NCI-H345 (cell line): ENCODE results near the gene ERMARD.

Experiments used
- DNase-seq: peaks from one replicate; lab custom pipeline; 2025; lab: John Stamatoyannopoulos, UW

ERMARD gene

DNA sequence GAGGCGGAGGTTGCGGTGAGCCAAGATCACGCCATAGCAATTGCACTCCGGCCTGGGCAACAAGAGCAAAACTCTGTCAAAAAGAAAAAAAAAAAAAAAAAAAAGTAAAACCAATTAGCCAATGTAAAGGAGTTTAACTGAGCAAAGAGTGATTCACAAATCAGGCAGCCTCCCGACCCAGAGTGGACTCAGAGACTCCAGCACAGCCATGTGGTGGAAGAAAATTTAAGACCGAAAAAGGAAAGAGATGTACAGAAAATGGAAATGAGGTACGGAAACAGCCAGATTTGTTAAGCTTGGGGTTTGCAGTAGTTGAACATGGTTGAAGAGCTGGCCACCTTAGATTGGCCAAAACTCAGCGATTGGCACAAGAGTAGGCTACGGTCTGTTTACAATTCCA lies 51.4 kb downstream of the ERMARD start:
- DNase-seq, result no peak

DNA sequence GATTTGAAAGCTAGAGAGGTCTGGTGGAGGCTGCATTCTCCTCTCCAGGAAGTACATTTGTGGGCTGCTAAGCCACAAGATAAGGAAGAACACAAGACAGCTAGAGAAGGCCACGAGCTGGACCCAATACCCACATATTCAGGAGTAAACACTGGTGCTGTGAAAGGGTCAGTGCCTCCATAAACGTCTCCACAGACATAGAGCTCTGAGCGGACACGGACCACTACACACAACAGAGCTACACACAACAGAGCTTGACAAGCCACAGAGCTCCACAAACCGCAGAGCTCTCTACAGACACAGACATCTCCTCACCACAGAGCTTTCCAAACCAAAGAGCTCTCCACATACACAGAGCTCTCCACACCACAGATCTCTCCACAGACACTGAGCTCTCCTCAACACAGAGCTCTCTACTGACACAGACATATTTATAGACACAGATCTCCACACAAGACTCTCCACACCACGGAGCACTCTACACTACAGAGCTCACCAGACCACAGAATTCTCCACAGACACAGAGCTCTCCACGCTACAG lies 51.9 kb downstream of the ERMARD start:
- no peak for DNase-seq

DNA sequence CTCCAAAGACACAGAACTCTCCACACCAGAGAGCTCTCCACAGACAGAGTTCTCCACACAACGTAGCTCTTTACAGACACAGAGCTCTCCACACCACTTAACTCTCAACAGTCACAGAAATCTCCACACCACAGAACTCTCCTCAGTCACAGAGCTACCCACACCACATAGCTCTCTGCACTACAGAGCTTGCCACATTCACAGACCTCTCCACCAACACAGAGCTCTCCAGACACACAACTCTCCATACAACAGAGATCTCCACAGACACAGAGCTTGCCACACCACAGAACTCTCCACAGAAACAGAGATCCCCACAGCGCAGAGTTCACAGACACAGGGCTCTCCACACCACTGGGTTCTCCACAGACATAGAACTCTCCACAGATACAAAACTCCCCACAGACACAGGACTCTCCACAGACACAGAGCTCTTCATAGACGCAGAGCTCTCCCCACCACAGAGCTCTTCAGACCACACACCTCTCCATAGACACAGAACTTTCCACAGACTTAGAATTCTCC lies 52.5 kb downstream of the ERMARD start:
- DNase-seq, result no peak

DNA sequence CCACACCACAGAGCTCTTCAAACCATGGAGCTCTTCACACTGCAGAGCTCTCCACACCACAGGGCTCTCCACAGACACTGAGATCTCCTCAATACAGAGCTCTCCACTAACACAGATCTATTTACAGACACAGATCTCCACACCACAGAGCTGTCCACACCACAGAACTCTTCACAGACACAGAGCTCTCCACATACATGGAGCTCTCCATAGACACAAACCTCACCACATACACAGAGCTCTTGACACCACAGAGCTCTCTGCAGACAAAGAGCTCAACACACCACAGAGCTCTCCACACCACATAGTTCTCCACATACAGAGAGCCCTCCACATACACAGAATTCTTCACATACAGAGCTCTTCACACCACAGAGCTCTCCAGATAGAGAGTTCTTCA lies 53.0 kb downstream of the ERMARD start:
- no peak for DNase-seq

DNA sequence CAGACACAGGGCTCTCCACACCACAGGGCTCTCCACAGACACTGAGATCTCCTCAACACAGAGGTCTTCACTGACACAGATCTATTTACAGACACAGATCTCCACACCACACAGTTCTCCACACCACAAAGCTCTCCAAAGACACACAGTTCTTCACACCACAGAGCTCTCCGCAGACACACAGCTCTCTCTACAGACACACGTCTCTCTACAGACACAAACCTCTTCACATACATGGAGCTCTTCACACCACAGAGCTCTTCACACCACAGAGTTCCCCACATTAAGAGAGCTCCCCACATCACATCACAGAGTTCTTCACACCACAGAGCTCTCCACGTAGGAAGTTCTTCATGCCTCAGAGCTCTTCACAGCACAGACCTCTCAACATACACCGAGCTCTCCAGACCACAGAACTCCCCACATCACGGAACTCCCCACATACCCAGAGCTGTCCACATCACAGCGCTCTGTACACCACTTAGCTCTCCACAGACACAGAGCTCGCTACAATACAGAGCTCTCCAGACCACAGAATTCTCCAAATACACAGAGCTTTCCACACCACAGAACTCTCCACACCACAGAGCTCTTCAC lies 53.9 kb downstream of the ERMARD start:
- no peak for DNase-seq

DNA sequence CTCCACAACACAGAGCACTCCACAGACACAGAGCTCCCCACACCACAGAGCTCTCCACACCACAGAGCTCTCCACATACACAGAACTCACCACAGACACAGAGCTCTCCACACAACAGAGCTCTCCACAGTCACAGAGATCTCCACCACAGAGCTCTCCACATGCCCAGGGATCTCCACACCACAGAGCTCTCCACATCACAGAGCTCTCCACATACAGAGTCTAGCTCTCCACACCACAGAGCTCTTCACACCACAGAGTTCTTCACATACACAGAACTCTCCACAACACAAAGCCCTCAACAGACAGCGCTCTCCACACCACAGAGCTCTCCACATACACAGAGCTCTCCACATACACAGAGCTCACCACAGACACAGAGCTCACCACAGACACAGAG lies 55.3 kb downstream of the ERMARD start:
- DNase-seq, result no peak

DNA sequence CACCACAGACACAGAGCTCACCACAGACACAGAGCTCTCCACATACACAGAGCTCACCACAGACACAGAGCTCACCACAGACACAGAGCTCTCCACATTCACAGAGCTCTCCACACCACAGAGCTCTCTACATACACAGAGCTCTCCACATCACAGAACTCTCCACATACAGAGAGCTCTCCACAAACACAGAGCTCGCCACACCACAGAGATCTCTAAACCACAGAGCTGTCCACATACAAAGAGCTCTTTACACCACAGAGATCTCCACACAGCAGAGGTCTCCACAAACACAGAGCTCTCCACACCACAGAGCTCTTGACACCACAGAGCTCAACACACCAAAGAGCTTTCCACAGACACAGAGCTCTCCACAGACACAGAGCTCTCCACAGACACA lies 55.8 kb downstream of the ERMARD start:
- no peak for DNase-seq

DNA sequence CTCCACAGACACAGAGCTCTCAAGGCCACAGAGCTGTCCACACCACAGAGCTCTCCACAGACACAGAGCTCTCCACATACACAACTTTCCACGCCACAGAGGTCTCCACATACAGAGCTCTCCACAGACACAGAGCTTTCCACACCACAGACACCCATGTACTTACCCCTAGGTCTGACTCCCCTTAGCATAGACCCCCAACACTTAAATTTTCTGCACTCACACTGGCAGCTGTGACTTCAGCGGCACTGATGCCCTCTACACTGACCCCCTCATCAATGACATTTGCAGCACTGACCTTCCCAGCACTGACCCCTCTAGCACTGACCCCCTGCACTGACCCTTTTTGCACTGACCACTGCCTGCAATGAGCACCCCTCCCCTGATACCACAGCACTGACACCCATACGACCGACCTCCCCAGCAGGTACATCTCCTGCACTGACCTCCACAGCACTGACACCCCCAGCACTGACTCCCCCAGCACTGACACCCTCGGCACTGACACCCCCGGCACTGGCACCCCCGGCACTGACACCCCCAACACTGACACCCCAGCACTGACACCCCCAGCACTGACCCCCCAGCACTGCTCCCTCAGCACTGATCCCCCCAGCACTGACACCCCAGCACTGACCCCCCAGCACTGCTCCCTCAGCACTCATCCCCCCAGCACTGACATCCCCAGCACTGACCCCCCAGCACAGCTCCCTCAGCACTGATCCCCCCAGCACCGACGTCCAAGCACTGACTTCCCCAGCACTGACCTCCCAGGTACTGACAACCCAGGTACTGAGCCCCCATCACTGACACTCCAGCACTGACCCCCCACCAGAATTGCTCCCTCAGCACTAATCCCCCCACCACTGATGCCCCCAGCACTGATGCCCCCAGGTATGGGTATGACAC lies 56.5 kb downstream of the ERMARD start:
- DNase-seq, result no peak

DNA sequence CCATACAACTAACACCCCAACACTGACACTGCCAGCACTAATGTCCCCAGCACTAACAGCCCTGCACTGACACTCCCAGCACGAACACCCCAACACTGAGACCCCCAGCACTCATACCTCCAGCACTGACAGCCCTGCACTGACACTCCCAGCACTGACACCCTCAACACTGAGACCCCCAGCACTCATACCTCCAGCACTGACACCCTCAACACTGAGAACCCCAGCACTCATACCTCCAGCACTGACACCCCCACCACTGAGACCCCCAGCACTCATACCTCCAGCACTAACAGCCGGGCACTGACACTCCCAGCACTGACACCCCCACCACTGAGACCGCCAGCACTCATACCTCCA lies 57.2 kb downstream of the ERMARD start:
- DNase-seq, result no peak

DNA sequence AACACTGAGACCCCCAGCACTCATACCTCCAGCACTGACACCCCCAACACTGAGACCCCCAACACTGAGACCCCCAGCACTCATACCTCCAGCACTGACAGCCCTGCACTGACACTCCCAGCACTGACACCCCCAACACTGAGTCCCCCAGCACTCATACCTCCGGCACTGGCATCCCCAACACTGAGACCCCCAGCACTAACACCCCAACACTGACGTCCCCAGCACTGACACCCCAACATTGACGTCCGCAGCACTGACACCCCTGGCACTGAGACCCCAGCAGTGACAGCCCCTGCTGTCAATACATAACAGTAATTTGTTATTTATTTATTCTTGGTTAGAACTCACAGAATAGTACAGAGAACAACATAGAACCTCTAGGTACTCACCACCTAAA lies 58.0 kb downstream of the ERMARD start:
- DNase-seq, result no peak

DNA sequence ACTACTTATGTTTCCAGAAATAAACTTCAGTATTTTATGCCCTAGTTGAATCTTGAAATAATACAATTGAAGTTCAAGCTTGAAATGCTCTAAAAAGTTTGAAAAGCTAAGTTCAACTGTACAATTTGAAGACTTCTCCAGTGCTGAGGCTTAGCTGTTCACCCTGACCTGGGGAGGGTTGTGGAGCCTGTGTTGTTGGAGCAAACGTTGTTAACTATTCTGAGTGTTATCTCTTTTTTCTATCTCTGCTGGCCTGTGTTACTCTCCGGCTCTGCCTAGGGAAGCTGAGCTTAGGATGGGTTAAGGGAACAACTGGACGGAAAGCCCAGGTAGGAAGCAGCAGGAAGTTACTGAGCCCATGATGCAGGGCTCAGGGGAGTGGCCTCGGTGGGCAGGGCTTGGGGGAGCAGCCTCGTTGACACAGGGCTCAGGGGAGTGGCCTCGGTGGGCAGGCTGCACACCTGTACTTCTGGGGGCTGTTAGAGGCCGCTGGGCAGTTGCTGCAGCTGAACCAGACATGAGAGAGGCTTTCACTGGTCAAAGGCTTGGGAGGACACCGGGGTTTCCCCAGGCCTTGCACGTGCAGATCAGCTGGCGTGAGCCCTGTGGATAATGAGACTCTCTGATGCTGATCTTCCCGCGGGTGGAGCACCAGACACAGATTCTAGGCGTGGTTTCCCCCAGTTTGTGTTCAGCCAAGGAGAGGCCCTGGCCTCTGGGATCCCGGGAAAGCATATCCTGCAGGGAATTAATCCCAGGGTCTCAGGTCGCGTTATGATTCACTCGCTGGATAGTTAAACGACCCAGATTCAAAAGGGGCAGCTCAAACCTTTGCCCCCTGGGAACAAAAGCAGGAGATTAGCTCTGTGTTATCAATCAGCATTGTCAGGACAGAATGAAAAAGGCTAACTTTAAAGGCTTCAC lies 58.9 kb downstream of the ERMARD start:
- no peak for DNase-seq

DNA sequence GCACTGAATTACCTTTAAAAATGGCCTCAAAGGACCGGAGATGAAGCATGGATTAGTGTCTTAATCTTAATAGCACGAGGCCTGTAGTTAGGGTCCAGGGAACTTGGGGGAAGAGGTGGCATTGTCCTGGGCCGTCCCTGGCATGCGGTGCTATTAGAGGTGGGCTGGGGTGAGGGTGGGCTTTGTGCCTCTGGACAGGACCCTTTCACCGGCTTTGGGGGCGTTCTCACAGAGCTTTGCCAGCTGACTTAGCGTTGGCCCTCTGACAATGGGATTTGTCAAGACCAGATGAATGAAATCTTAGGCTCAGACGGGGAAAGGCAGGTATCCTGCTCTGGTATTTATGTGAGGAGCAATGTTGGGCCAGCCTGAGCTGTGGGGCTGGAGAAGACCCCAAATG lies 59.6 kb downstream of the ERMARD start:
- DNase-seq, result no peak

DNA sequence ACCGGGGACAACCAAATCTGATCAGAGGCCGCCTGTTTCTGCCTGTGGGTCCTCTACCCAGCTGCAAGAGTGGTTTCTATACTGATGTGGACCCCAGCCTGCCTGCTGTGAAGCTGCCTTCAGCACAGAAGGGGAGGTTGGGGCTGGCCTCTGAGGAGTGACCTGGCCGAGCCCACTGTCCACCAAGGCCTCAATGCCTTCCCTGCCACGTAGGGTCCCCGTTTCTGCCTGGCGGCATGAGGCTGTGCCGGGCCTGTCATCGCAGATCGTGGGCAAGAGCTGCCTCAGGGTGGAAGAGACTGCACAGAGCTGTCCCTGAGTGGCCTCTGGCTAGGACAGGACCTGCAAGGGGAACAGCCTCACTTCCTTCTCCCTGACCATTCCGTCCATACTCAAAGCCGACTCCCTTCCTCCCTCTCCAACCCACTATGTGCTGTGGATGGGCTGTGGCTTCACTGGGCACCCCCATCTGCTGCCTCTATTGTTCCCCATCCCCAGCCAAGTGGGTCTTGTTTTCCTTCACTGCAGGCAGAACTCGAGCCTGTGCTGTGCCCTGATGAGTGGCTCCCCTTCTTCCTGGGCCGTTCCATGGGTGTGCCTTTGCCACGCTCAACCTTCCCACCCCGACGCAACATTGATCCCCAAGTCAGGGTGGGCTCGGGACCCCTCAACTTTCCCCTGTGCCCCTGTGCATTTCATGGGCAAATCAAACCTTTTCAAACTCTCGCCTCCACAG lies 60.3 kb downstream of the ERMARD start:
- no peak for DNase-seq

DNA sequence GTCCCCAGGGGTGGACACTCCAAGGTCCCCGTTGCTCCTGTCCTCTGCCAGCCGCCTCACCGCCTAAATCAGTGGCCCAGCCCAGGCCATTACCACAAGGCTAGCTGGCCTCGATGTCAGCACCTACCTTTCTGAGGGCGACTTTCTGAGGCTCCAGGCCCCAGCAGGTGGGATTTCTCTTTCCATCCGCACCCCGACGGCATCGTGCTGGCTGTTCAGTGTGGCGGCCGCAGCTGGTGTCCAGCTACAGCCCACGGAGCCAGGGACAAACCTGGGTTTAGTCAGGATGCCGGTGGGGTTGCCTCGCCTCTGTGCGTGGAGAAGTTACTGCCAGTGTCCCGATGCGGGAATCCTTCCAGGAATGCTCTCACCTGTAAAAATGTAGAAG lies 60.8 kb downstream of the ERMARD start:
- no peak for DNase-seq

DNA sequence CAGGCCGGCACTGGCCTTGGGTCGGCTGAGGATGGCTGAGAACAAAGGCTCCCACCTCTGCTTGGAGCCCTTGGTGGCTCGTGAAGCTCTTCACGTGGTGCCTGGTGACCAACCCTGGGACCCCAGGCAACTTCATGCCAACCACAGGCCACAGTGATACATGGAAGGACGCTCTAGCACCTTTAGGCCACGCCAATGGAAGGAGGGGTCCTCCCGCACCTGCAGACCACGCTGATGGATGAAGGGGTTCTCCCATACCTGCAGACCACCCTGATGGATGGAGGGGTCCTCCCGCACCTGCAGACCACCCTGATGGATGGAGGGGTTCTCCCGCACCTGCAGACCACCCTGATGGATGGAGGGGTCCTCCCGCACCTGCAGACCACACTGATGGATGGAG lies 62.5 kb downstream of the ERMARD start:
- DNase-seq, result no peak

DNA sequence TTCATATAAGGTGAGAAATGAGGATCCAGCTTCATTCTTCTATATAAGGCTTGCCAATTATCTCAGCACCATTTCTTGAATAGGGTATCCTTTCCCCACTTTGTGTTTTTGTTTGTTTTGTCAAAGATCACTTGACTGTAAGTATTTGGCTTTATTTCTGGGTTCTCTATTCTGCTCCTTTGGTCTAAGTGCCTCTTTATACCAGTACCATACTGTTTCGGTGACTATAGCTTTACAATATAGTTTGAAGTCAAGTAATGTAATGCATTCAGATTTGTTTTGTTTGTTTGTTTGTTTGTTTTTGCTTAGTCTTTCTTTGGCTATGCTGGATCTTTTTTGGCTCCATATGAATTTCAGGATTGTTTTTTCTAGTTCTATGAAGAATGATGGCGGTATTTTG lies 64.6 kb downstream of the ERMARD start:
- DNase-seq, result no peak

DNA sequence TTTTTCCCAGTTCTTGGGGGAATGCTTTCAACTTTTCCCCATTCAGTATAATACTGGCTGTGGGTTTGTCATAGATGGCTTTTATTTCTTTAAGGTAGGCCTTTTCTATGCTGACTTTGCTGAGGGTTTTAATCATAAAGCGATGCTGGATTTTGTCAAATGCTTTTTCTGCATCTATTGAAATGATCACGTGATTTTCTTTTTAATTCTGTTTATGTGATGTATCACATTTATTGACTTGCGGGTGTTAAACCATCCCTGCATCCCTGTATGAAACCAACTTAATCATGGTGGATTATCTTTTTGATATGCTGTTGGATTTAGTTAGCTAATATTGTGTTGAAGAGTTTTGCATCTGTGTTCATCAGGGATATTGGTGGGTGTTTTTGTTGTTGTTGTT lies 65.6 kb downstream of the ERMARD start:
- no peak for DNase-seq

DNA sequence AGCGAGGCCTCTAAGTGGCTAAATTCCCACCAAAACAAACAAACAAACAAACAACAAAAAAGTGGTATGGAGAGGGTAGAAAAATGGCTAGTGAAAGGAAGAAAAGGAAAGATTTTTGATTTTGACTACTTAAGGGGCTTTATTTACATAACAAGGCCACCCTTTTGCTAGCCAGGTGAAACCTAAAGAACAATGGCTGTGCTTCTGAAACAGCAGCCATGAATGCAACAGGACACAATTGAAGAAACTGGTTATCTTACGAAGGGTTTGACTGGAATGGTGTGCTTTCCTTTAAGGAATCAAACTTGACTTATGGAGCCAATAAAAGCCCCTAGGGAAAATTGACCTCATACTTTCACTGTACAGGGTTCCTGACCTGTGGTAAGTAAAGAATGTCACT lies 68.9 kb downstream of the ERMARD start:
- no peak for DNase-seq

DNA sequence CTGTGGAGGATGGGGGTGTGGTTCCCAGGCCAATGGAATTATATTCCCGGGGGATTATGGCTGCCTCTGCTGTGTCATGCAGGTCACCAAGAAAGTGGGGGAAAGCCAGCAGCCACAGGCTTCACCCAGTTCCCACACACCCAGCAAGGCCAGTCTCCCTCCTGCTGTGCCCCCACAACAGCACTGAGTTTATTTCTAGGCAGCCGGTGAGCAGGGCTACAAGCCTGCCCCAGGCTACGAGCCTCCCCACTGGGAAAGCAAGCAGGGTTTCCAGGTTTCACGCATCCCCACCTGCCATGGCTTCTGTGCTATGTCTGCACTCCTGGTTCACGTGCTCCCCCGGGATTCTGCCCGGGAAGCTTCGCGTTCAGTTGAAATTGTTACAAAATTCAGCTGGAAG lies 72.6 kb downstream of the ERMARD start:
- DNase-seq, result peak; percentile 90

DNA sequence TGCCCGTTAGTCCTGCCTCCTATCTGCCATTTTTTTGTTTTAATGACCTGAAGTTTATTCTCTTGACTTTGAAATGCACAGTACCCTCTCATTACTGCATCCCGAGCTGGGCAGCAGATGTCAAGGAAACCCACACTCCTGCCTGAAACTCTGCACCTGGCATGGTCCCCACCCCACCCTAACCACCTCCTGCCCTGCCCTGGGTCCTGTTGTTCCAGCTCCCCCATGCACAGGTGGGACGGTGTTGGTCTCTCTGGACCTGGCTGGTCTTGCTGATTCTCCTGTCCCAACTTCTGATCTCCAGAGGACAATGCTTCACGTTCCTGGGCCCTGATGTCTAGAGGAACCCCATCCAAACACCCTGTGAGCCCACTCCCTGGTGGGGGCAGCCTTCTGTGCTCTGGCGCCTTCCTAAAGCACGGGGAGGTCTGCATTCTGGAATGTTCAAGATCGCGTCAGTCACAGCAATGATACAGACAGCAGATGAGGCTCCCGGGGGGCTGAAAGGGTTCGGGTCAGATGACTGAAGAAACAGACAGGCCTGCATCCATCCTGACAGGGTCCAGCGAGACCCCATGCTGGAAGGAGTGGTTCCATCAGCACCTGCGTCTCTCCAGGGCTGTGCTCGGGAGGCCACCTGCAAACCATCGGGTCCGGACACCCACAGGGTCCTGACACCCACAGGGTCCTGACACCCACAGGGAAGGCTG lies 73.6 kb downstream of the ERMARD start:
- DNase-seq, result no peak
